HG03066 (cell line): ENCODE data around the gene PEX14.

Source experiments
- ATAC-seq: cut with Tn5 transposase; IDR thresholded peaks from one replicate; pipeline ENCODE4 v1.9.1; 2021; ENCODE audit warnings: low read depth; ENCODE audit not compliant: unreplicated experiment

Gene PEX14

DNA sequence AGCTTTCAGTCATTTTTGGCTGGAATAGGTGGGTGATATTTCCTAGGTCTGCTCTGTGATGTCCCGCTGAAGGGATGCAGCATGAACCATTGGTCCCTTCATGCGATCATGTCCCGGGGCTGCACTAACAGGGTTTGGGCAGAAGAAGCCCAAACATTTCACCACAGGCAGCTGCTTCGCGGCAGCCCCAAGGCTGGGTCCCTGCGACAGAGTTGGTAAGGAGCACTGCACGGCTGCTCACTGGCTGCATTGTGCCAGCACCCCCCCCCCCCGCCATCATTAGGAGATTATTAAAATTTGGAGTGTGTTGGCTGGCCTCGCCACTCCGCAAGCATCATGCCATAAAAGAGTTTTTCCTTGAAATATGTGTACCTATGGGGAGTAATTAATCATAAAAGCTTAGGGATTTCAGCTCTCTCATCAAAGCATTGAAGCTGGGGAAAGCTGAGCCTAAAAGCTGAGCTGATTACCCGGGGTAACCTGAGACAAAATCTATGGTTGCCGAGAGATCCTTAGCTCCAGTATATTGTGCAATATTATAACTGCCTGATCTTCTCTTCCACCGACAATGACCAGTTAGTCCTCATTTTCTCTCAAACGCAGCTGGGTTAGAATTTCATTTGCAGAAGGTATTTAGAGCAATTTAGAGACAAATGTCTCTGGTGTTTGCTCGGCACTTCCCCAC, 62.5 kb downstream of the PEX14 start:
- no peak for ATAC-seq

DNA sequence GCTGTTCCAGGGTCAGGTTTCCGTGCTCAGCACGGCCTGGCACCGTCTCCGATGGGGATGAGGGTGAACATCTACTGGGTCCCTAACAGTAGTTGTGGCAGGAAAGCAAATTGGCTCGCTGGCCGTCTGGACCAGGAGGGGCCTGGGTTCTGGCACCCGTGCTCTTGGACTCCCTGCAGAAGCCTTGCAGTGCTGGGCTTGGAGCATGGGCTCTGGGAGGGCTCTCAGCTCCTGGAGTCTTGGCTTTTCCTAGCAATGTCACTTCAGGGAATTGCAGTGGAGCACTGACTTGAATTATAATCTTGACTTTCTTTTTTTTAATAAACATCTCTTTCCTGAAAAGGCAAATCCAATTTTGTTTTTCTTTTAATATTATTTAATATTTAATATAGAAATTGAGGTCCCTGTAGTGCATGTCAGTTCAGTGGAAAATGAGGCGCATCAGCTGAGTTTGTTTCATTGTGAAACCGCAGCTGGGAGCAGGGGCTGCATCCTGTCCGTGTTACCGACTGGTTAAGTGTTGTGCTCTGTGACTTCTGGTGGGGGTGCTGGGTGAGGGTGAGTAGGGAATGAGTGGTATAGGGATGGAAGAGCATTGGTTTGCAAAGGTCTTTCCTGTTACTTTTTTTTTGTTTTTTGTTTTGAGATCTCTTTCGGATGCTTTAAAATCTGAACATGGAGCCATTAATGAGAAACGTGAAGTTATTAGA, 64.1 kb downstream of the PEX14 start:
- ATAC-seq: no peak

DNA sequence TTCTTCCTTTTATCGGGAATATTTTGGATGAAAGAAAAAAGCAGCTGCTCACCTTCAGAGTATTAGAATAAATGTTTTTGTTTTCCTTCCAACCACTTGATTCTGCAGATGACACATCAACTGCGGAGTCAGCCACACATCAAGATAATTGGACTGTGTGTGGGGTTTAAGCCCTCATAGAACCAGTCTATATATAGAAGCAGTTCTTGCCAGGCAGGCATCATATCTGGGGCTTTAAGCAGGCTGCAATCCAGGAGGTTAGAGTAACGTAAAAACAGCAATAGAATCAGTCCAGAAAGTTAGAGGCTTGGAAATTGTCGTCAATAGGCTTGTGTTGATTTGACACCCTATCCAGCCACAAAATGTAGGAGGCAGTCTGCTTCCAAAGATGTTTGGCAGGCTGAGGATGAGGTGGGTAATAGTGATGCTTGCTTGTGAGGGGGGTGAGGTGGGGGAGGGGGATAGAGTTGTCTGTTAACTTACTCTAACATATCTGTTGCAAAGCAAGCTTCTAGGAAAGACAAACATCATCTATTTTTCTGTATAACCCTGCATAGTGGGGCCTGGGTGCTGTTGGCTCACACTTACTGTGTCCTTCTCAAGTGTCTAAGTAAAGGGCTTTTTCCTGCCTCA, 64.8 kb downstream of the PEX14 start:
- no peak for ATAC-seq

DNA sequence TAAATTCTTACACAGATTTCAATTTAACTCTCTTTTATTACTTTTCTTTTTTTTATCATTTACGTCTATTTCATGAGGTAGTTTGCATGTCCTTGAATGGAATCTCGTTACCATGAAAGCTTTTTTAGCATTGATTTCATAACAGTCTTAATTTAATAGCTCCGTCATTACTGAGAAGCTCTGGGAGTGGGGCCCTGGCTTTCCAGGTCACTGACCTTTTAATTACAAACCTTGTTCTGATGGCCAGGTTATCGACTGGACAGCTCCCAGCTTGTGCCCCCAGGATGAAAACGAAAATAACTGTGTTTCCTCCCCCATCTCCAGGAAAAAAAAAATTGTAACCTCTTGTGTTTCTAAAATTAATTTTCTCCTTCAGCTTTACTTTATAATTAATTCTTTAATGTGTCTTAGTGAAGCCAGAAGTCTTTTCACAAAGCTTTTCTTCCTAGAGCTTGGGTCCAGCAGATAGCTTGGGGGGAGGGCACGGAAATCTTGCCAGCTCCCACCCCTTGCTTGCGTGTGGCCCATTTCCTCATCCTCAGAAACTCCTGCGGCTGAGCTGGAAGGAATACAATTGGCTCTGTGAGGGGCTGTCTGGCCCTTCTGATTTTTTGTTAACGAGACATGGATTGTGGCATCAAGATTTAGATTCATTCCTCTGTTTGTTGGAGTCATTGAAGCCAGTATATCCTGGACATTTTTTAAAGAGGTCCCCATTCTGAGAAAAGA, 65.7 kb downstream of the PEX14 start:
- ATAC-seq: no peak

DNA sequence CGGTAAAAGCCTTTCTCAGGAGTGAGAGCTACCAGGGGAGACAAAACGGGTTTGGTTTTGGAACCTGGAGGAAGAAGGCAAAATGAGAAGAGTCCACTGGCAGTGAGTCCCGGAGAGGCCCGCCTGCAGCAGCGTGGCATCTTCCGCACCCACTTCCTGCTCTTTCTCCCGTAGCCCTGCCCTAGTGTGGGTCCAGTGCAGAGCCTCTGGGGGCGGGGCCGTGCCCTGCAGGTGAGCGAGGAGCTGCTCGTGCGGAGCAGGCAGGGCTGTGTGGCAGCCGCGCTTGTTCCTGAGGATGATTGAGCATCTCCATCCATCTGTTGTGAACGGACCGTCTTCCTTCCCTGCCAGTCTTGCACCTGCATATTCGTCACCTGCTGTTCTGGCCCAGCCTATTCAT, 66.5 kb downstream of the PEX14 start:
- no peak for ATAC-seq

DNA sequence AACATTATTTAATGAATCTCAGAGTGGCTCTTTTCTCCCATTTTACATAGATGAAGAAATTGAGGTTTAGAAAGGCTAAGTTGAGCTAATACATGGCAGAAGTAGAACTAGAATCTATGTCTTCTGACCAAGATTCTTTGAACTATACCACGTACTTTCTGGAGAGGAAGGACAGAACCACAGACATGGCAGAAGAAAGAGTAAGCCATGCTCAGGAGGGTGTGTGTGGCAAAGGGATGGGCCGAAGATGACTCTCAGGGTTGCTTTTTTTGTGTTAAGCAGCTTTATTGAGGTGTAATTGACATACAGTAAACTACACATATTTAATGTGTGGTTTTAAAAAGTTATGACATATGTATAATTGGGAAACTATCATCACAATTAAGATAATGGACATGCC, 69.5 kb downstream of the PEX14 start:
- no peak for ATAC-seq

- ATAC-seq: no peak
Observed at GRCh38 chr1:10546896-10547295, 72.1 kb downstream of the PEX14 start.

DNA sequence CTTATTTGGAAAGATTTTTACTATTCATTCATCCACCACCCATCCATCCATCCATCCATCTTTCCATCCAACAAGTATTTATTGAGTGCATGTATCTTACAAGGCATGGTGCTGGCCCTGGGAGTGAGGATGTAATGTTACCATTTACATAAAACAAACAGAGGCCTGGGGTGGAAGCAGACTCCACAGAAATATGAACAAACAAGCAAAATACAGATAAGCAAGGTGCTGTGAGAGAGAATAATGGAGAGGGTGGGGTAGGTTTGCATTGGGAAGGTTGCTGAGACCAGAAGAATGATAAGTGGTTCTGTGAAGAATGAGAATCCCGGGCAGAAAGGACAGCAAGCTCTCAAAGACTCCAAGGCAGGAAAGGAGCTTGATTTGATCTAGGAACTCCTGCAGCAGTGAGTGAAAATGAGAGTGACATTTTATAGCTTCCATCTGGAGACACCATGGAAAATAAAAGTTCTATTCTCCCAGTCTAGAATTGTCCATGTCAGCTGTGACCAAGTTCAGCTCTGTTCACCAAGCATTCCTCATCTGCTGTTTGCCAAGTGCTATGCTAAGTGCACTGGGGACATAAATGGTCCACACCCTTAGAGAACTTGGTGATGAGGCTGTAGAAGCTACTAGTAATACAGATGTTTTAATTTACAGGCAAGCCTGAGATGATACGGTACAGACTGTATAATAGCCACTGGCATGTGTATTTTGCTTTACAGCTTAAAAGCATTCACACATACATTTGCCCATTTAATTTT, 75.3 kb downstream of the PEX14 start:
- no peak for ATAC-seq

DNA sequence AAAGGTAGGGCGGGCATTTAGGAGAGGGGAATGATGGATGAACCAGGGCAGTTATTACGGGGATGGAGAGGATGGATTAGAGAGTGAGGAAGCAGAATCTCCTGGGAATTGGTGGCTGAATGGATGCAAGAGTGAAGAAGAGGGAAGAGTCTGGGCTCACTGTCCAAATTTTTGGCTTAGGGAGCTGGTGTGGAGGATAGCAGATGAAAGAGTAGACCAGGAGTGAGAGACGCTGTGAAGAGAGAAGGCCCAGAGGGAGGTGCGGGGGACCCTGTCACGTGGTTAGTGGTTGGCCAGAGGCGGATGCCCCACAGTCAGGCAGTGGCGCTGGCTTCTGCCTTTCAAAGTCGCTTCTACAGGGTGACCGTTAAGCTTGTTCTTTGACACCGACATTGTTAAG, 78.4 kb downstream of the PEX14 start:
- ATAC-seq: no peak

DNA sequence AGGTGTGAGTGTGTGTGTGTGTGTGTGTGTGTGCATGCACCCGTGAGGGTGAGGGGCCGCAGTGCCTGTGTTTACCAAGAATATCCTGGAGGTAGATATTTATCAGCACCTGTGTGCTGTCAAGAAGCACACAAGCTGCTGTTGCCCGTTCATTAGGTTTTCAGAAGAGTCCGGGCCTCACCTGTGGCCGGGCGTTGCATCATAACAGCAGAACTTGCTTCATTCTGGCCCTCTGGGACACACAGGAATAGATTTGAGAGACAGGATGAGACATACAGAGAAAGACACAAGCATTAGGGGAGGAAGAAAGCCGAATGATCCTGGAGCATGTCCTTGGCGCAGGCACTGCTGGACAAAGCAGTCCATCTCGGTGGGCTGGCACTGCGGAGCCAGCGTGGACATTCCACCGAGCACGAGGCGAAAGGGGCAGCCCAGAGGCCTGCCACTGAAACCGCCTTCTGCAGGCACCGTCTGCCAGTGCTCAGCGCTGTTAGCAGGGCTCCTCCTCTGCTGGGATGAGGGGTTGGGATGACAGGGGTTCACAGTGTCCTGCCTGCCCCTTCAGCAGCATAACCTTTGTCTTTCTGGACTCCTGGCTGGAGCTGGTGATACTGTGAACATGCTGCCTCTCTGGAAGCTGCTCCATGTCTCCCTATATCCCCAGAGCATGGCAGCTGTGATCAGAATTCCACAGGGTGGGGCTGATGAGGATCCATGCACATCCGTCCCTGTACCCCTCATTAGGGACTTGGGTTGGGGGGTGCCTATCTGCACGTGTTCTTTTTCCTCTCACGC, 81.1 kb downstream of the PEX14 start:
- no peak for ATAC-seq

- no peak for ATAC-seq
Observed at GRCh38 chr1:10556430-10557005, 81.8 kb downstream of the PEX14 start.

DNA sequence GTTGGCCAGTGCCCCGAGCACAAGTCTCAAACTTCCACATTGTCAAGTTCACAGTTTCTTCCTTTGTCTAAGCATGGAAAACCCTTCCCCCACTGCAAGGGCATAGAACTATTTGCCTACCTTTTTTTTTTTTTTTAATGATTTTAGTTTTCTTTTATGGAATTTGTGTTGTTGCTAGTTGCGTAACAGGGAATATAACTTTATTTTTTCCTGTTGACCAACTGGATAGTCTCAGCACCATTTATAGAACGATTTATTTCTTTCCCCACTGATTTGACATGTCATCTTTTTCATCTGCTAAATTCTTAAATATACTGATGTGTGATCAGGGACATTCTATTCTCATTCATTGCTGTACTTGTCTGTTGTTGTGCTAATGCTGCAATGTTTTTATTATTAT, 83.0 kb downstream of the PEX14 start:
- ATAC-seq: no peak

GRCh38 chr1:10559386-10559785, 84.6 kb downstream of the PEX14 start:
- ATAC-seq: no peak

DNA sequence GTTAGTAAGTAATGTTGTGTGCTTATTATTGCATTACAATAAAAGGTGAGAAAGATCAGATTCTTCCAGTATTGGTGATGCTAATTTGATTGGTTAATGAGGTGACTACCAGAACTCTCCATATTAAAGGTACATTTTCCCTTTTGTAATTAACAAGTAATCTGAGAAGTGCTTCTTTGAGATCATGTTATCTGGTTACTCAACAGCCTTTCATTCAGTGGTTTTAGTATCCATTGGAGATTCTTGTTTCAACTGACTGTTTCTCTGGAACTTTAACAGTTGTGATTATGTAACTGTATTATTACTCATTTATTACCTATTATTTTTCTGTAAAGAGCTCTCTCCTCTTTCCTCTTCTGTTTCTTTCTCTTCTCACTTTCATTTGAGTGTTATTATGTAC, 86.7 kb downstream of the PEX14 start:
- ATAC-seq: no peak

GRCh38 chr1:10561955-10562354, 87.2 kb downstream of the PEX14 start:
- ATAC-seq: no peak

DNA sequence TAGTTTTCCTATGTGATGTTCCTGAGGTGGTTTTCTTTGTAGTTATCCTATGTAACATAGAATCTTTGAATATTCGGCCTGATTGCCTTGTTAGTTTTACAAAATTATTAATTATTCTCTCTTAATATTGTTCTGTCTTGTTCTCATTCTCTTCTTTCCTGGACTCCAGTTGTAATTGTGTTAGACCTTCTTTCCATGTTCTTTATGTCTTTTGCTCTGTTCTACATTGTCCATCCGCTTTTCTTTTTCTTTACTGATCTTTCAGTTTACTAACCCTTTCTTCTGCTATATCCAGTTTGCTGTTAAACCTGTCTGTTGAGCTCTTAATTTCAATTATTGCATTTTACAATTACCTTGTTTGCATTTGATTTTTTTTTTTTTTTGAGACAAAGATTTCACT, 89.3 kb downstream of the PEX14 start:
- ATAC-seq: no peak

DNA sequence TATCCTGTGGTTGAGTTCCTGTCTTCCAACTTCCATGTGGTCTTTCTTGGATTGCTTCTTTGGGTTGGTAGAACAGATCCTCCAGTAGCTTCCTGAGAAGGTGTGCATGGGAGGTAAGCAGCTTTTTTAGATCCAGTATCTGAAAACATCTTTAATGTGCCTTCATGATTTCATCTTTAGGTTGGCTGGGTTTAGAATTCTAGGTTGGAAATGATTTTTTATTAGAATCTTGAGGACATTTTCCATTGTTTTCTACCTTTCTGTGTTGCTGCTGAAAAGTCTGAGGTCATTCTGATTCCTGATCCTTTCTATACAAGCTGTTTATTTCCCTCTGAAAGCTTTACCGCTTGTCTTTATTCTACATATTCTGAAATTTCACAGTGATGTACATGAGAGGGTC, 94.8 kb downstream of the PEX14 start:
- no peak for ATAC-seq

- no peak for ATAC-seq
Observed at GRCh38 chr1:10575616-10576015, 100.9 kb downstream of the PEX14 start.

DNA sequence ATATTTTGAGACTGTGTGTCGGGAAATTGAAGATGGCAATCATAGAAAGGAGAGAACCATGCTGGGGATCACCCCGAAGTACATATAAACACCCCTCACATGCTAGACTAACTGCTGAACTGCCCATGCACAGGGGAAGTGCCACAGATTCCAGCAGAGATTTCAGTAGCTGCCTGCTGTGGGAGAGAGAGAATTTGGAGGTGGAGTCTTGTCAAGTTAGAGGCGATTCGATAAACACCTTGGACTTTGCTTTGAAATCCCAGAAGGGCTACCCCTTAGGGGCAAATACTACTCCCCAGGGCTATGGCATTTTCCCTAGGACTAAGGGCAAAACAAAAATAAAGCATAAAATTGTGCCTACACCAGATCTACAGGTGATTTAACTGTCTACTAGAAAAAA, 103.3 kb downstream of the PEX14 start:
- ATAC-seq: no peak
